ENCODE data around the gene FGF3. TPM values are rescaled to one million over a fixed set of nuclear protein-coding genes. Genes with fewer than 3 reads are reported as not detected.
"Not testable (repeated sequence)": the region's sequence is repeated elsewhere in the genome, so short reads cannot be mapped to it uniquely, and the experiment has no call there.

The FGF3 gene
- polyA plus RNA-seq, 3 donors = not detected

GRCh38 chr11:69765498-69765995, 53.7 kb downstream of the FGF3 start:
- H3K4me2 ChIP-seq (replicated peaks; ENCODE audit: extremely low read depth, low read length, poor library complexity, severe bottlenecking) = no peak overlapping the region
- no peaks in the 10 kb centered on the region for H3K36me3 ChIP-seq (replicated peaks in 1 of 2; ENCODE audit: control insufficient read depth in 1 of 2, insufficient read depth in 2 of 2, low read length in 2 of 2)
- no peak overlapping the region for H2AFZ ChIP-seq (ENCODE audit: insufficient read depth, low read depth, low read length, poor library complexity, severe bottlenecking)
- intact Hi-C loops (cut with micrococcal nuclease) = no loop called here
- Mint-ChIP-seq H3K27ac (no peak overlapping the region), H3K36me3 (no peaks in the 10 kb centered on the region), H3K4me3 (no peak overlapping the region), H3K4me1 (no peaks in the 10 kb centered on the region), H3K27me3 (ENCODE audit: low read depth in 3 of 3) (peaks cover 9 to 21% (median 11%) of the 10 kb centered on the region in 3 donors), H3K9me3 (peaks cover 0 to 6% (median 0%) of the 10 kb centered on the region in 7 donors)
- TF ChIP-seq CTCF (IDR thresholded peaks at IDR 0.05) = no peak
- 90% methylated on average over 8 of the region's 10 CpGs for whole genome bisulfite sequencing (ENCODE audit: insufficient coverage)
- H3K27me3 ChIP-seq (ENCODE audit: control insufficient read depth in 2 of 2, insufficient read depth in 2 of 2, low read length in 2 of 2) = peaks cover under 1 to 6% of the 10 kb centered on the region in 2 donors
- no peaks in the 10 kb centered on the region for H4K20me1 ChIP-seq (ENCODE audit: insufficient read depth, low read length)
- no peaks in the 10 kb centered on the region for H3K79me2 ChIP-seq (ENCODE audit: insufficient read depth, low read length)
- no peak overlapping the region for H3K27ac ChIP-seq (ENCODE audit: low read depth in 1 of 2, low read length in 2 of 2)
- no peak for DNase-seq
- no peak overlapping the region for H3K4me3 ChIP-seq (replicated peaks in 1 of 3; ENCODE audit: low read depth in 2 of 3, low read length in 3 of 3)
- H3K9ac ChIP-seq (ENCODE audit: insufficient read depth, low read length, poor library complexity, severe bottlenecking) = no peak overlapping the region
- no peaks in the 10 kb centered on the region for H3K4me1 ChIP-seq (ENCODE audit: control insufficient read depth in 1 of 2, insufficient read depth in 2 of 2, low read length in 2 of 2)
- H3K9me3 ChIP-seq (replicated peaks in 1 of 2; ENCODE audit: control insufficient read depth in 1 of 2, insufficient read depth in 1 of 2, low read length in 2 of 2) = no peaks in the 10 kb centered on the region

GRCh38 chr11:69764918-69765317, 54.3 kb downstream of the FGF3 start:
- H3K4me1 ChIP-seq (ENCODE audit: control insufficient read depth in 1 of 2, insufficient read depth in 2 of 2, low read length in 2 of 2); H3K4me3 Mint-ChIP-seq; H3K4me1 Mint-ChIP-seq; H3K9me3 Mint-ChIP-seq; H3K9me3 ChIP-seq (replicated peaks in 1 of 2; ENCODE audit: control insufficient read depth in 1 of 2, insufficient read depth in 1 of 2, low read length in 2 of 2); H3K9ac ChIP-seq (ENCODE audit: insufficient read depth, low read length, poor library complexity, severe bottlenecking); H3K36me3 Mint-ChIP-seq; H3K27ac Mint-ChIP-seq; H4K20me1 ChIP-seq (ENCODE audit: insufficient read depth, low read length); H3K27ac ChIP-seq (ENCODE audit: low read depth in 1 of 2, low read length in 2 of 2); H3K27me3 ChIP-seq (ENCODE audit: control insufficient read depth in 2 of 2, insufficient read depth in 2 of 2, low read length in 2 of 2); H3K36me3 ChIP-seq (replicated peaks in 1 of 2; ENCODE audit: control insufficient read depth in 1 of 2, insufficient read depth in 2 of 2, low read length in 2 of 2); H3K79me2 ChIP-seq (ENCODE audit: insufficient read depth, low read length); H3K4me3 ChIP-seq (replicated peaks in 1 of 3; ENCODE audit: low read depth in 2 of 3, low read length in 3 of 3); DNase-seq; intact Hi-C loops (cut with micrococcal nuclease); H2AFZ ChIP-seq (ENCODE audit: insufficient read depth, low read depth, low read length, poor library complexity, severe bottlenecking); H3K4me2 ChIP-seq (replicated peaks; ENCODE audit: extremely low read depth, low read length, poor library complexity, severe bottlenecking): not testable (repeated sequence)
- H3K27me3 Mint-ChIP-seq (ENCODE audit: low read depth in 3 of 3) = peaks cover 9 to 17% (median 9%) of the 10 kb centered on the region in 3 donors
- WGBS (ENCODE audit: insufficient coverage) = 100% methylated on average over 2 of the region's 7 CpGs
